GM06990 (cell line): ENCODE data around the gene ATP1B2.
"Not testable (repeated sequence)": the region's sequence is repeated elsewhere in the genome, so short reads cannot be mapped to it uniquely, and the experiment has no call there.

Source experiments
- DNase-seq: peaks from one replicate; pipeline ENCODE4 v3.0.0-alpha.2; 2011; ENCODE audit not compliant: insufficient read length; ENCODE audit errors: extremely low read depth
- H3K27me3 ChIP-seq: replicated peaks from 2 replicates; pipeline ENCODE4 v1.6.0; 2011; ENCODE audit warnings: low read length; ENCODE audit not compliant: control insufficient read depth, insufficient read depth
- H3K36me3 ChIP-seq: 2 replicates; pipeline ENCODE4 v1.5.1; 2011; ENCODE audit warnings: low read length; ENCODE audit not compliant: control insufficient read depth, insufficient read depth
- H3K4me3 ChIP-seq: replicated peaks from 2 replicates; pipeline ENCODE4 v1.5.1; 2011; ENCODE audit warnings: low read depth, mild to moderate bottlenecking, control low read depth, low read length
- CTCF ChIP-seq: IDR thresholded peaks from 2 replicates; pipeline ENCODE4 v1.5.1; 2011; ENCODE audit warnings: low read length, control low read depth, mild to moderate bottlenecking, inconsistent platforms; ENCODE audit not compliant: insufficient read depth, poor library complexity, severe bottlenecking

Gene ATP1B2

DNA sequence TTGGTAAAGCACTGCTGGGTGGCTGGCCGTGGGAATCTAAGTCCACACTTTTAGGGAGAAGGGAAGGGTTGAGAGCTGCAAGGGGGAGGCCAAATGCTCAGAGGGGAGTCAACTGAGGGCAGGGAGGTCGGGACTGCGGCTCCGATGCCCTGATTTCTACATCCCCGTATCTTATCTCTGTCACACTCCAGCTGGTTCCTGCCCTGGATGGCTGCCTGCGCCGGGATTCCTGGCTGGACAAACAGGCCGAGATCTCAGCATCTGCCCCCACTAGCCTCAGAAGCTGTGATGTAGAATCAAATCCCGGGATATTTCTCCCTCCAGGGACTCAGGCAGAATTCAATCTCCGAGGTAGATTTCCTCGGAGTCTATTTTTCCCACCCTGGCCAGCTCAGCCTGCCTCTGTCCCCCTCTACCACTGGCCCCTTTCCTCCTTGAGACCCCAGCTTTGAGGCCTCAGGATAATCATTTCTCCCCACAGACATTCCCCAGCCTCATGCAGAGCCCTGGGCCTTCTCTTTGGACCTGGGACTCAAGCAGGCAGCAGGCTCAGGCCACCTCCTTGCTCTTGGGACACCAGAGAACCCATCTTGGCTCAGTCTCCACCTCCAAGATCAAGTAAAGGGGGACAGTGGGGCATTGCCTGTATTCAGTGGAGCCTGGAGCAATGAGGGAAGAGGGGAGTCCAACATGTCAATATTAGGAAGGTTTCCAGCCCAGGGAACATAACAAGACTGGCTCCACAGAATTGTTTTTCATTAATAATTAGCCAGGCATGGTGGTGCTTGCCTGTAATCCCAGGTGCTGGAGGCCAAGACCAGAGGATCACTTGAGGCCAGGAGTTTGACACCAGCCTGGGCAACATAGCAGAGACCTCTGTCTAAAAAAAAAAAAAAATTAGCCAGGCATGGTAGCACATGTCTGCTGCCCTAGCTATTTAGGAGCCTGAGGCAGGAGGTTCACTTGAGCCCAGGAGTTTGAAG lies 19.0 kb upstream of the ATP1B2 start:
- Histone ChIP-seq H3K36me3 (no peaks in the 10 kb centered on the region), H3K4me3 (no peak overlapping the region), H3K27me3 (no peaks in the 10 kb centered on the region)
- no peak for TF ChIP-seq CTCF
- no peak for DNase-seq

- no peak overlapping the region for H3K4me3 ChIP-seq
- H3K27me3 ChIP-seq = no peaks in the 10 kb centered on the region
- DNase-seq = no peak
- peak; percentile 75 for TF ChIP-seq CTCF
- H3K36me3 ChIP-seq = no peaks in the 10 kb centered on the region
Measured at GRCh38 chr17:7632492-7632894, 18.2 kb upstream of the ATP1B2 start.

GRCh38 chr17:7633093-7633492 lies 17.6 kb upstream of the ATP1B2 start:
- Histone ChIP-seq H3K27me3 (no peaks in the 10 kb centered on the region), H3K4me3 (no peak overlapping the region), H3K36me3 (no peaks in the 10 kb centered on the region)
- DNase-seq = no peak
- peak; percentile 2 for TF ChIP-seq CTCF

GRCh38 chr17:7634384-7634783 lies 16.3 kb upstream of the ATP1B2 start:
- Histone ChIP-seq H3K27me3 (no peaks in the 10 kb centered on the region), H3K36me3 (no peaks in the 10 kb centered on the region), H3K4me3 (no peak overlapping the region)
- peak; percentile 42 for TF ChIP-seq CTCF
- no peak for DNase-seq

DNA sequence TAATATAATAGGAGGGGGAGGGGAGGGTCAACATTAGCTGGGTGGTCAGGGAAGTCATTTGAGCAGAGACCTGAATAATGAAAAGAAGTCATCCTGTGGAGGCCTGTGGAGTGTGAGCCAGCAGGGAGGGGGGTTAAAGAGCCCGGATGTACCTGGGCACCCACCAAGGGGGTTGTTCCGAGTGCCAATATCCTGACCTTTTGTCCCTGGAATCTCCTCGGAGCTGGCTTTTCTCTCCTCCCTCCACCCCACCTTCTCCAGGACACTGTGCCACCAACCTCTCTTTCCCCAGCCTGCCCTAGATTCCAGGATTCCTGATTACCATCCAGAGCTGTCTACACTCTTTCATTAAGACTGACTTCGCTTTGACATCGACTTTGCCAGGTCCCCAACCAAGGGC lies 14.6 kb upstream of the ATP1B2 start:
- Histone ChIP-seq H3K27me3 (no peaks in the 10 kb centered on the region), H3K4me3 (no peak overlapping the region), H3K36me3 (no peaks in the 10 kb centered on the region)
- no peak for DNase-seq
- TF ChIP-seq CTCF = no peak

- no peak for DNase-seq
- no peak for TF ChIP-seq CTCF
- no peaks in the 10 kb centered on the region for H3K36me3 ChIP-seq
- no peaks in the 10 kb centered on the region for H3K27me3 ChIP-seq
- no peak overlapping the region for H3K4me3 ChIP-seq
Measured at GRCh38 chr17:7640783-7641182, 9.9 kb upstream of the ATP1B2 start.

DNA sequence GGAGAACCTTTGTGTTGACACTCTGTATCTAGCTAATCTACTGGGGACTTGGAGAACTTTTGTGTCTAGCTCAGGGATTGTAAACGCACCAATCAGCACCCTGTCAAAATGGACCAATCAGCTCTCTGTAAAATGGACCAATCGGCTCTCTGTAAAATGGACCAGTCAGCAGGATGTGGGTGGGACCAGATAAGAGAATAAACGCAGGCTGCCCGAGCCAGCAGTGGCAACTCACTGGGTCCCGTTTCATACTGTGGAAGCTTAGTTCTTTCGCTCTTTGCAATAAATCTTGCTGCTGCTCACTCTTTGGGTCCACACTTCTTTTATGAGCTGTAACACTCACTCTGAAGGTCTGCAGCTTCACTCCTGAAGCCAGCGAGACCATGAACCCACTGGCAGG lies 9.1 kb upstream of the ATP1B2 start:
- H3K4me3 ChIP-seq, H3K36me3 ChIP-seq, DNase-seq, H3K27me3 ChIP-seq: not testable (repeated sequence)
